Measurements from ENCODE around the gene TAF6. TPM values are rescaled to one million over a fixed set of nuclear protein-coding genes. Genes with fewer than 3 reads are reported as not detected.

The TAF6 gene
- total and polyA plus RNA-seq, 9 of the 15 experiments (the other 6 are each of a cell fraction or from before 2014, with no cell fraction given) = 0.78 to 78.7 (median 21.3) TPM

GRCh38 chr7:100119970-100120732 lies 993 bp upstream of the TAF6 start (continued):
- no peak for TF ChIP-seq ZNF347 (CRISPR knock-in tag; IDR thresholded peaks at IDR 0.05; ENCODE audit: low read depth)
- no peak for TF ChIP-seq PREB (CRISPR knock-in tag; IDR thresholded peaks at IDR 0.05)
- TF ChIP-seq SIN3A (IDR thresholded peaks at IDR 0.05; ENCODE audit: borderline replicate concordance in 2 of 2, control insufficient read depth in 1 of 2, low read depth in 2 of 2, low read length in 2 of 2) = 0 out of 4 replicates have a peak, but pooled peaks of 1 of the 2 experiments have one; percentile 46
- no peak for TF ChIP-seq CHD4 (IDR thresholded peaks at IDR 0.05; ENCODE audit: insufficient read depth, insufficient replicate concordance, low read depth, low read length, poor library complexity, severe bottlenecking)
- TF ChIP-seq ZNF318 (IDR thresholded peaks at IDR 0.05; ENCODE audit: borderline replicate concordance in 1 of 2, low read depth in 1 of 2) = no peak
- no peak for TF ChIP-seq RBM22 (IDR thresholded peaks at IDR 0.05; ENCODE audit: low read depth, low read length, poor library complexity, severe bottlenecking)
- TF ChIP-seq KDM4B (IDR thresholded peaks at IDR 0.05; ENCODE audit: borderline replicate concordance in 2 of 2, low read depth in 1 of 2) = peak in 1 of 2 experiments; percentile 30; a peak in 1 of 4 replicates
- TF ChIP-seq CEBPG (CRISPR knock-in tag; IDR thresholded peaks at IDR 0.05) = no peak
- no peak for TF ChIP-seq CEBPG (tag; conservative IDR thresholded peaks at IDR 0.05 in 1 of 2, IDR thresholded peaks at IDR 0.05 in 1 of 2)
- TF ChIP-seq KHSRP (IDR thresholded peaks at IDR 0.05) = no peak
- TF ChIP-seq ERF (CRISPR knock-in tag; IDR thresholded peaks at IDR 0.05) = no peak; the same call in 1 of the 2 replicates
- no peak for TF ChIP-seq ZNF140 (CRISPR knock-in tag; IDR thresholded peaks at IDR 0.05)
- TF ChIP-seq HES1 (IDR thresholded peaks at IDR 0.05; ENCODE audit: low read depth) = no peak

All from K562 (cell line).